Measurements from ENCODE around the gene RFC3.

- TF ChIP-seq CTCF (IDR thresholded peaks at IDR 0.05 in 2 of 3, conservative IDR thresholded peaks at IDR 0.05 in 1 of 3; ENCODE audit: borderline replicate concordance in 1 of 3, insufficient read depth in 1 of 3, low read depth in 2 of 3, low read length in 2 of 3) (peak in 2 of 3 experiments; percentile 51 to 56; a peak in 4 of 6 replicates), POLR2A (IDR thresholded peaks at IDR 0.05; ENCODE audit: borderline replicate concordance, extremely low read depth, insufficient read depth, insufficient read length) (no peak), ELF1 (IDR thresholded peaks at IDR 0.05; ENCODE audit: borderline replicate concordance, low read depth) (no peak), TCF7L2 (IDR thresholded peaks at IDR 0.05; ENCODE audit: borderline replicate concordance, extremely low read depth, insufficient read depth, insufficient read length) (no peak), CBX3 (IDR thresholded peaks at IDR 0.05; ENCODE audit: low read depth) (no peak), MAX (IDR thresholded peaks at IDR 0.05) (no peak), RAD21 (IDR thresholded peaks at IDR 0.05; ENCODE audit: low read depth) (no peak)
- TF ChIP-seq, protein P1, sequence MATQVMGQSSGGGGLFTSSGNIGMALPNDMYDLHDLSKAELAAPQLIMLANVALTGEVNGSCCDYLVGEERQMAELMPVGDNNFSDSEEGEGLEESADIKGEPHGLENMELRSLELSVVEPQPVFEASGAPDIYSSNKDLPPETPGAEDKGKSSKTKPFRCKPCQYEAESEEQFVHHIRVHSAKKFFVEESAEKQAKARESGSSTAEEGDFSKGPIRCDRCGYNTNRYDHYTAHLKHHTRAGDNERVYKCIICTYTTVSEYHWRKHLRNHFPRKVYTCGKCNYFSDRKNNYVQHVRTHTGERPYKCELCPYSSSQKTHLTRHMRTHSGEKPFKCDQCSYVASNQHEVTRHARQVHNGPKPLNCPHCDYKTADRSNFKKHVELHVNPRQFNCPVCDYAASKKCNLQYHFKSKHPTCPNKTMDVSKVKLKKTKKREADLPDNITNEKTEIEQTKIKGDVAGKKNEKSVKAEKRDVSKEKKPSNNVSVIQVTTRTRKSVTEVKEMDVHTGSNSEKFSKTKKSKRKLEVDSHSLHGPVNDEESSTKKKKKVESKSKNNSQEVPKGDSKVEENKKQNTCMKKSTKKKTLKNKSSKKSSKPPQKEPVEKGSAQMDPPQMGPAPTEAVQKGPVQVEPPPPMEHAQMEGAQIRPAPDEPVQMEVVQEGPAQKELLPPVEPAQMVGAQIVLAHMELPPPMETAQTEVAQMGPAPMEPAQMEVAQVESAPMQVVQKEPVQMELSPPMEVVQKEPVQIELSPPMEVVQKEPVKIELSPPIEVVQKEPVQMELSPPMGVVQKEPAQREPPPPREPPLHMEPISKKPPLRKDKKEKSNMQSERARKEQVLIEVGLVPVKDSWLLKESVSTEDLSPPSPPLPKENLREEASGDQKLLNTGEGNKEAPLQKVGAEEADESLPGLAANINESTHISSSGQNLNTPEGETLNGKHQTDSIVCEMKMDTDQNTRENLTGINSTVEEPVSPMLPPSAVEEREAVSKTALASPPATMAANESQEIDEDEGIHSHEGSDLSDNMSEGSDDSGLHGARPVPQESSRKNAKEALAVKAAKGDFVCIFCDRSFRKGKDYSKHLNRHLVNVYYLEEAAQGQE (IDR thresholded peaks at IDR 0.05; ENCODE audit: low read depth): no peak
Observed at GRCh38 chr13:33867472-33867871, 49.5 kb downstream of the RFC3 start.
